ENCODE measurements around the gene BMPR1A. TPM values are rescaled to one million over a fixed set of nuclear protein-coding genes. Genes with fewer than 3 reads are reported as not detected.

Gene BMPR1A
- total RNA-seq, 1 donor from 2014 or later, result 32.6 TPM

- no peak overlapping the region for H3K4me3 ChIP-seq (ENCODE audit: low read depth, low read length)
- H3K27me3 ChIP-seq (ENCODE audit: control insufficient read depth, insufficient read depth, low read length), result peaks cover 5% of the 10 kb centered on the region
- TF ChIP-seq, protein P1, sequence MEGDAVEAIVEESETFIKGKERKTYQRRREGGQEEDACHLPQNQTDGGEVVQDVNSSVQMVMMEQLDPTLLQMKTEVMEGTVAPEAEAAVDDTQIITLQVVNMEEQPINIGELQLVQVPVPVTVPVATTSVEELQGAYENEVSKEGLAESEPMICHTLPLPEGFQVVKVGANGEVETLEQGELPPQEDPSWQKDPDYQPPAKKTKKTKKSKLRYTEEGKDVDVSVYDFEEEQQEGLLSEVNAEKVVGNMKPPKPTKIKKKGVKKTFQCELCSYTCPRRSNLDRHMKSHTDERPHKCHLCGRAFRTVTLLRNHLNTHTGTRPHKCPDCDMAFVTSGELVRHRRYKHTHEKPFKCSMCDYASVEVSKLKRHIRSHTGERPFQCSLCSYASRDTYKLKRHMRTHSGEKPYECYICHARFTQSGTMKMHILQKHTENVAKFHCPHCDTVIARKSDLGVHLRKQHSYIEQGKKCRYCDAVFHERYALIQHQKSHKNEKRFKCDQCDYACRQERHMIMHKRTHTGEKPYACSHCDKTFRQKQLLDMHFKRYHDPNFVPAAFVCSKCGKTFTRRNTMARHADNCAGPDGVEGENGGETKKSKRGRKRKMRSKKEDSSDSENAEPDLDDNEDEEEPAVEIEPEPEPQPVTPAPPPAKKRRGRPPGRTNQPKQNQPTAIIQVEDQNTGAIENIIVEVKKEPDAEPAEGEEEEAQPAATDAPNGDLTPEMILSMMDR (IDR thresholded peaks at IDR 0.05; ENCODE audit: insufficient read depth, low read length, severe bottlenecking), result no peak
- FAIRE-seq, result no peak
- DNase-seq (ENCODE audit: low read depth), result no peak
- H3K36me3 ChIP-seq (ENCODE audit: control insufficient read depth, insufficient read depth, low read length), result no peaks in the 10 kb centered on the region
These were observed 186.3 kb downstream of the BMPR1A start for GRCh38 chr10:86942441-86943315.

- H3K4me3 ChIP-seq (ENCODE audit: low read depth, low read length), result no peak overlapping the region
- TF ChIP-seq, protein P1 (IDR thresholded peaks at IDR 0.05; ENCODE audit: insufficient read depth, low read length, severe bottlenecking), result no peak
- H3K27me3 ChIP-seq (ENCODE audit: control insufficient read depth, insufficient read depth, low read length), result peaks cover 5% of the 10 kb centered on the region
- FAIRE-seq (no peak), DNase-seq (ENCODE audit: low read depth) (no peak)
- H3K36me3 ChIP-seq (ENCODE audit: control insufficient read depth, insufficient read depth, low read length), result no peaks in the 10 kb centered on the region
These were observed 187.1 kb downstream of the BMPR1A start for GRCh38 chr10:86943316-86944030.

GRCh38 chr10:86944031-86944419, 187.6 kb downstream of the BMPR1A start:
- no peak for DNase-seq (ENCODE audit: low read depth)
- no peak overlapping the region for H3K4me3 ChIP-seq (ENCODE audit: low read depth, low read length)
- peaks cover 5% of the 10 kb centered on the region for H3K27me3 ChIP-seq (ENCODE audit: control insufficient read depth, insufficient read depth, low read length)
- H3K36me3 ChIP-seq (ENCODE audit: control insufficient read depth, insufficient read depth, low read length), result no peaks in the 10 kb centered on the region
- no peak for FAIRE-seq
- TF ChIP-seq, protein P1 (IDR thresholded peaks at IDR 0.05; ENCODE audit: insufficient read depth, low read length, severe bottlenecking), result no peak

GRCh38 chr10:86944471-86944870, 188.1 kb downstream of the BMPR1A start:
- H3K4me3 ChIP-seq (ENCODE audit: low read depth, low read length), result no peak overlapping the region
- no peaks in the 10 kb centered on the region for H3K36me3 ChIP-seq (ENCODE audit: control insufficient read depth, insufficient read depth, low read length)
- peak; percentile 99 for FAIRE-seq
- TF ChIP-seq, protein P1 (IDR thresholded peaks at IDR 0.05; ENCODE audit: insufficient read depth, low read length, severe bottlenecking), result no peak
- H3K27me3 ChIP-seq (ENCODE audit: control insufficient read depth, insufficient read depth, low read length), result peaks cover 5% of the 10 kb centered on the region
- peak; percentile 67 for DNase-seq (ENCODE audit: low read depth)

GRCh38 chr10:86944907-86945306, 188.5 kb downstream of the BMPR1A start:
- FAIRE-seq (no peak), DNase-seq (ENCODE audit: low read depth) (no peak)
- no peaks in the 10 kb centered on the region for H3K36me3 ChIP-seq (ENCODE audit: control insufficient read depth, insufficient read depth, low read length)
- TF ChIP-seq, protein P1 (IDR thresholded peaks at IDR 0.05; ENCODE audit: insufficient read depth, low read length, severe bottlenecking), result no peak
- H3K27me3 ChIP-seq (ENCODE audit: control insufficient read depth, insufficient read depth, low read length), result peaks cover 5% of the 10 kb centered on the region
- H3K4me3 ChIP-seq (ENCODE audit: low read depth, low read length), result no peak overlapping the region
